ENCODE data around the gene NR2E1. TPM values are rescaled to one million over a fixed set of nuclear protein-coding genes. Genes with fewer than 3 reads are reported as not detected.

Gene NR2E1
- polyA plus RNA-seq, 1 of the 3 experiments (the other 2 are of a cell fraction): not detected

DNA sequence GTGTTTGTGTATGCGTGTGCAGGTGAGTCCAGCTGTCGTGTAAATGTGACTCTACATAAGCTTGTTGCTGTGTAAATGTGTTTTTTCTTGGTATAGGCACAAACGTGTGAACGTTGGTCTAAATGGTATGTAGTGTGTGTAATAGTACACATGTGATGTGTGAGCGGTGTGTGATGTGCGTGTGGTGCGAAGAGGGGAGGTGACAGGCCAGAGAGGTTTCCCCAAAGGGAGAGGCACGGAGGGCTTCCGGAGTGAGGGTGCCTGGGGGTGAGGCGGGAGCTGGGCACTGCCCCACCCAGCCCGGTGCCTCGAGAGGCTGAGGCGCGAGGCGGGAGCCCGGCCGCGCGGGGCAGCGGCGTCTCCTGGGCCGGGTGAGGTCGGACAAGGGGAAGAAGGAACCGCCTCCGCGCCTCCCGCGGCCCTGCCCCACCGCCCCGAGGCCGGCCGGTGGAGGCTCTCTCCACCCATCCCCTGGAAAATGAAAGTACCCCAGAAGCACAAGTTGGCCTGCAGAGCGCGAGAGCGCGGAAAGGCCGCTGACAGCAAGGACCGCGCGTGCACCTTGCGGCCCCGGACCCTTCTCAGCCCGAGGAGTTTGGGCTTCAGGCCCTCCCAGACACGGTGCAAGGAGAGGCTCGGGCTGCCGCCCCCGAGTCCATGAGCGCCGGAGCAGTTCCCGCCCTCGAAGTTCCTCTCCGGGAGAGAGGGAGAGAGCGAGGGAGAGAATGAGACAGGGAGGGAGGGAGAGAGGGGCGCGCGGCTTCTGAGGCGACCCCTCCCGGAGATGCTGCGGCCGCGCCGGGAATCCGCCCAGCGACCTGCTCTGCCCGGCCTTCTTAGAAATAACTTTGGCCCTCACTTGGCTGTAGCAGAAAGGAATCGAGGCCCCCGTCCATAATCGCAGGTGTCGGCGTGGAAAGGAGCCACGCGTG lies 48.1 kb upstream of the NR2E1 start:
- H3K27ac ChIP-seq (ENCODE audit: low read depth in 2 of 2, low read length in 1 of 2): no peak overlapping the region
- no peaks in the 10 kb centered on the region for H4K20me1 ChIP-seq (ENCODE audit: insufficient read depth)
- ChIA-PET POLR2A (no interaction called here), CTCF (interaction anchor here (1.2 to 2.1 kb wide), 3 partner anchors 8 to 374 kb away, joined by 4 to 18 read pairs (median 6); no protein-coding TSS in a partner anchor)
- WGBS (ENCODE audit: low lambda C conversion rate): 13% methylated on average over 21 of the region's 72 CpGs
- TF ChIP-seq, protein P1, sequence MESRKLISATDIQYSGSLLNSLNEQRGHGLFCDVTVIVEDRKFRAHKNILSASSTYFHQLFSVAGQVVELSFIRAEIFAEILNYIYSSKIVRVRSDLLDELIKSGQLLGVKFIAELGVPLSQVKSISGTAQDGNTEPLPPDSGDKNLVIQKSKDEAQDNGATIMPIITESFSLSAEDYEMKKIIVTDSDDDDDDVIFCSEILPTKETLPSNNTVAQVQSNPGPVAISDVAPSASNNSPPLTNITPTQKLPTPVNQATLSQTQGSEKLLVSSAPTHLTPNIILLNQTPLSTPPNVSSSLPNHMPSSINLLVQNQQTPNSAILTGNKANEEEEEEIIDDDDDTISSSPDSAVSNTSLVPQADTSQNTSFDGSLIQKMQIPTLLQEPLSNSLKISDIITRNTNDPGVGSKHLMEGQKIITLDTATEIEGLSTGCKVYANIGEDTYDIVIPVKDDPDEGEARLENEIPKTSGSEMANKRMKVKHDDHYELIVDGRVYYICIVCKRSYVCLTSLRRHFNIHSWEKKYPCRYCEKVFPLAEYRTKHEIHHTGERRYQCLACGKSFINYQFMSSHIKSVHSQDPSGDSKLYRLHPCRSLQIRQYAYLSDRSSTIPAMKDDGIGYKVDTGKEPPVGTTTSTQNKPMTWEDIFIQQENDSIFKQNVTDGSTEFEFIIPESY (IDR thresholded peaks at IDR 0.05; ENCODE audit: borderline replicate concordance, low read depth): no peak
- TF ChIP-seq, protein P2, sequence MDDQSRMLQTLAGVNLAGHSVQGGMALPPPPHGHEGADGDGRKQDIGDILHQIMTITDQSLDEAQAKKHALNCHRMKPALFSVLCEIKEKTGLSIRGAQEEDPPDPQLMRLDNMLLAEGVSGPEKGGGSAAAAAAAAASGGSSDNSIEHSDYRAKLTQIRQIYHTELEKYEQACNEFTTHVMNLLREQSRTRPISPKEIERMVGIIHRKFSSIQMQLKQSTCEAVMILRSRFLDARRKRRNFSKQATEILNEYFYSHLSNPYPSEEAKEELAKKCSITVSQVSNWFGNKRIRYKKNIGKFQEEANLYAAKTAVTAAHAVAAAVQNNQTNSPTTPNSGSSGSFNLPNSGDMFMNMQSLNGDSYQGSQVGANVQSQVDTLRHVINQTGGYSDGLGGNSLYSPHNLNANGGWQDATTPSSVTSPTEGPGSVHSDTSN (IDR thresholded peaks at IDR 0.05): no peak
- TF ChIP-seq, protein P3, sequence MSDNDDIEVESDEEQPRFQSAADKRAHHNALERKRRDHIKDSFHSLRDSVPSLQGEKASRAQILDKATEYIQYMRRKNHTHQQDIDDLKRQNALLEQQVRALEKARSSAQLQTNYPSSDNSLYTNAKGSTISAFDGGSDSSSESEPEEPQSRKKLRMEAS (IDR thresholded peaks at IDR 0.05; ENCODE audit: low read depth): 0 out of 2 replicates have a peak, but pooled peaks have one; percentile 44
- peak overlapping the region; percentile 53 to 78 for H3K4me3 ChIP-seq (ENCODE audit: low read depth in 2 of 2, low read length in 1 of 2)
- no peaks in the 10 kb centered on the region for H3K9me3 ChIP-seq
- no peak overlapping the region for H3K9ac ChIP-seq
- peak; percentile 74 for DNase-seq
- H3K79me2 ChIP-seq (ENCODE audit: insufficient read depth): no peaks in the 10 kb centered on the region
- peaks cover 0 to 38% of the 10 kb centered on the region in 2 experiments; a peak in 2 of 4 replicates for H3K4me1 ChIP-seq (ENCODE audit: control insufficient read depth in 1 of 2, insufficient read depth in 2 of 2, low read depth in 1 of 2, low read length in 1 of 2)
- H3K27me3 ChIP-seq (ENCODE audit: insufficient read depth): peaks cover 41% of the 10 kb centered on the region
- peaks cover 5% of the 10 kb centered on the region for H3F3A ChIP-seq (replicated peaks; ENCODE audit: insufficient read depth)
- H2AFZ ChIP-seq (ENCODE audit: low read depth): peak overlapping the region; percentile 84; the same call in 1 of the 2 replicates
- no peaks in the 10 kb centered on the region for H3K9me2 ChIP-seq
- no peaks in the 10 kb centered on the region for H3K36me3 ChIP-seq (replicated peaks in 1 of 2; ENCODE audit: control insufficient read depth in 1 of 2, insufficient read depth in 2 of 2, low read length in 1 of 2)
- peak overlapping the region; percentile 96 for H3K4me2 ChIP-seq

DNA sequence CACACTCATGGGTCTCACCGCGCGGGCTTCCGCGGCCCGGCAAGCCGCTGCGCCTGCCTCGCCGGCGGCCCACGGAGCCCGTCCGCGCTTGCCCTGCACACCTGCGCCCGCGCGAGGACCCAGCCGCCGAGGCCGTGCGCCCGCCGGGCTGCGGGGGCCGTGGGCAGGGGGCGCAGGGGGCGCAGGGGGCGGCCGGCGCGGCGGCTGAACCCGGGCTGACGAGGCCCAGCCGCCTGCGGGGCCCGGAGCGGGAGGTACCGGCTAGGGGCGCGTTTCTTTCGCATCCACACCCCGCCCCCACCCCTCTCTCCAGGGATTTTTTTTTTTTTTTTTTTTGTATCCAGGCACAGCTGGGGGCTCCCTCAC lies 47.5 kb upstream of the NR2E1 start:
- Histone ChIP-seq H3K36me3 (replicated peaks in 1 of 2; ENCODE audit: control insufficient read depth in 1 of 2, insufficient read depth in 2 of 2, low read length in 1 of 2) (no peaks in the 10 kb centered on the region), H3K27me3 (ENCODE audit: insufficient read depth) (peaks cover 41% of the 10 kb centered on the region), H3K27ac (ENCODE audit: low read depth in 2 of 2, low read length in 1 of 2) (no peak overlapping the region), H3K9me2 (no peaks in the 10 kb centered on the region), H4K20me1 (ENCODE audit: insufficient read depth) (no peaks in the 10 kb centered on the region), H3K4me3 (ENCODE audit: low read depth in 2 of 2, low read length in 1 of 2) (peak overlapping the region; percentile 53 to 78), H3K9ac (no peak overlapping the region), H3K4me2 (peak overlapping the region; percentile 96), H3K79me2 (ENCODE audit: insufficient read depth) (no peaks in the 10 kb centered on the region), H3K4me1 (ENCODE audit: control insufficient read depth in 1 of 2, insufficient read depth in 2 of 2, low read depth in 1 of 2, low read length in 1 of 2) (peaks cover 0 to 38% of the 10 kb centered on the region in 2 experiments; a peak in 2 of 4 replicates), H3F3A (replicated peaks; ENCODE audit: insufficient read depth) (peaks cover 5% of the 10 kb centered on the region), H3K9me3 (no peaks in the 10 kb centered on the region), H2AFZ (ENCODE audit: low read depth) (peak overlapping the region; percentile 84; the same call in 1 of the 2 replicates)
- WGBS (ENCODE audit: low lambda C conversion rate): 20% methylated on average over 5 of the region's 45 CpGs
- POLR2A ChIA-PET: no interaction called here
- CTCF ChIA-PET: interaction anchor here (1.0 to 1.2 kb wide), 4 partner anchors 16 to 410 kb away, joined by 3 to 6 read pairs (median 4); no protein-coding TSS in a partner anchor
- TF ChIP-seq, protein P1 (IDR thresholded peaks at IDR 0.05; ENCODE audit: borderline replicate concordance, low read depth): no peak
- TF ChIP-seq RFX5 (IDR thresholded peaks at IDR 0.05; ENCODE audit: low read length) (no peak), FOXM1 (IDR thresholded peaks at IDR 0.05; ENCODE audit: low read depth) (no peak), EZH2phosphoT487 (IDR thresholded peaks at IDR 0.05; ENCODE audit: borderline replicate concordance, low read depth) (no peak), TCF12 (IDR thresholded peaks at IDR 0.05) (no peak), NRF1 (IDR thresholded peaks at IDR 0.05; ENCODE audit: low read depth, low read length) (no peak)
- TF ChIP-seq, protein P4, sequence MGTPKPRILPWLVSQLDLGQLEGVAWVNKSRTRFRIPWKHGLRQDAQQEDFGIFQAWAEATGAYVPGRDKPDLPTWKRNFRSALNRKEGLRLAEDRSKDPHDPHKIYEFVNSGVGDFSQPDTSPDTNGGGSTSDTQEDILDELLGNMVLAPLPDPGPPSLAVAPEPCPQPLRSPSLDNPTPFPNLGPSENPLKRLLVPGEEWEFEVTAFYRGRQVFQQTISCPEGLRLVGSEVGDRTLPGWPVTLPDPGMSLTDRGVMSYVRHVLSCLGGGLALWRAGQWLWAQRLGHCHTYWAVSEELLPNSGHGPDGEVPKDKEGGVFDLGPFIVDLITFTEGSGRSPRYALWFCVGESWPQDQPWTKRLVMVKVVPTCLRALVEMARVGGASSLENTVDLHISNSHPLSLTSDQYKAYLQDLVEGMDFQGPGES (IDR thresholded peaks at IDR 0.05; ENCODE audit: low read depth, low read length): no peak
- peak; percentile 62 for DNase-seq
